SK-N-SH (cell line): ENCODE data around the gene GLS. TPM values are rescaled to one million over a fixed set of nuclear protein-coding genes. Genes with fewer than 3 reads are reported as not detected.

Experiments used
- CTCF ChIA-PET: fragments of 300-600, 350-600 bp; formaldehyde crosslinking; extraction: SDS; loops from one replicate; lab custom pipeline; 2021; lab: Yijun Ruan, JAX
- POLR2A ChIA-PET: fragments of 350-600 bp; sonication (Branson Sonifier 250); formaldehyde crosslinking; extraction: SDS; loops from one replicate; lab custom pipeline; 2020; ENCODE audit warnings: antibody characterized with exemption, inconsistent platforms; lab: Yijun Ruan, JAX
- DNase-seq: peaks from one replicate; pipeline ENCODE4 v3.0.0; 2012
- H2AFZ ChIP-seq: fragments of 200-600 bp; sonication (generic); 2 replicates; pipeline ENCODE4 v1.8.1; 2016; ENCODE audit warnings: antibody characterized with exemption, mild to moderate bottlenecking, low read depth
- H3F3A ChIP-seq: fragments of 200-600 bp; sonication (generic); replicated peaks from 2 replicates; pipeline ENCODE3; 2016; ENCODE audit warnings: antibody characterized with exemption, mild to moderate bottlenecking; ENCODE audit not compliant: insufficient read depth
- H3K27ac ChIP-seq, 2 experiments: fragments of 200-500 bp in 1 of 2; fragments of 200-600 bp in 1 of 2; sonication (Bioruptor generic) in 1 of 2; sonication (generic), shearing (Covaris generic) in 1 of 2; 2 replicates each; pipeline versions ENCODE4 v1.5.1 to v1.6.1; 2014 to 2016; ENCODE audit warnings: low read depth in 2 of 2, inconsistent platforms in 1 of 2, low read length in 1 of 2, mild to moderate bottlenecking in 1 of 2, mixed read lengths in 1 of 2
- H3K27me3 ChIP-seq: fragments of 200-600 bp; sonication (generic), shearing (Covaris generic); 2 replicates; pipeline ENCODE4 v1.6.1; 2016; ENCODE audit warnings: mixed run types; ENCODE audit not compliant: insufficient read depth
- H3K36me3 ChIP-seq, 2 experiments: fragments of 200-500 bp in 1 of 2; fragments of 200-600 bp in 1 of 2; sonication (Bioruptor generic) in 1 of 2; sonication (generic) in 1 of 2; replicated peaks in 1 of 2; 2 replicates each; pipeline versions ENCODE3 to v1.5.1; 2014 to 2016; ENCODE audit warnings: low read length in 1 of 2, mild to moderate bottlenecking in 1 of 2; ENCODE audit not compliant: insufficient read depth in 2 of 2, control insufficient read depth in 1 of 2
- H3K4me1 ChIP-seq, 2 experiments: fragments of 200-500 bp in 1 of 2; fragments of 200-600 bp in 1 of 2; sonication (Bioruptor generic) in 1 of 2; sonication (generic), shearing (Covaris generic) in 1 of 2; 2 replicates each; pipeline versions ENCODE4 v1.5.1 to v1.6.1; 2014 to 2016; ENCODE audit warnings: low read depth in 1 of 2, low read length in 1 of 2, mixed run types in 1 of 2; ENCODE audit not compliant: insufficient read depth in 2 of 2, control insufficient read depth in 1 of 2
- H3K4me2 ChIP-seq: fragments of 200-600 bp; sonication (generic), shearing (Covaris generic); 2 replicates; pipeline ENCODE4 v1.6.1; 2017; ENCODE audit warnings: mixed run types
- H3K4me3 ChIP-seq, 2 experiments: fragments of 200-500 bp in 1 of 2; fragments of 200-600 bp in 1 of 2; sonication (Bioruptor generic) in 1 of 2; sonication (generic), shearing (Covaris generic) in 1 of 2; 2 replicates each; pipeline versions ENCODE4 v1.5.1 to v1.8.1; 2014 to 2016; ENCODE audit warnings: low read depth in 2 of 2, inconsistent platforms in 1 of 2, low read length in 1 of 2, mild to moderate bottlenecking in 1 of 2, mixed read lengths in 1 of 2, moderate library complexity in 1 of 2
- H3K79me2 ChIP-seq: fragments of 200-600 bp; sonication (generic); 2 replicates; pipeline ENCODE4 v1.8.1; 2017; ENCODE audit warnings: mild to moderate bottlenecking; ENCODE audit not compliant: insufficient read depth
- H3K9ac ChIP-seq: fragments of 200-600 bp; sonication (generic); 2 replicates; pipeline ENCODE4 v1.6.1; 2017; ENCODE audit warnings: mixed run types
- H3K9me2 ChIP-seq: fragments of 200-600 bp; sonication (generic); 2 replicates; pipeline ENCODE4 v1.6.1; 2017; ENCODE audit warnings: mixed run types
- H3K9me3 ChIP-seq: fragments of 200-600 bp; sonication (generic); 2 replicates; pipeline ENCODE4 v1.6.1; 2017; ENCODE audit warnings: mixed run types, mild to moderate bottlenecking, moderate library complexity
- H4K20me1 ChIP-seq: fragments of 200-600 bp; sonication (generic); 2 replicates; pipeline ENCODE4 v1.6.1; 2017; ENCODE audit warnings: mild to moderate bottlenecking, mixed run types; ENCODE audit not compliant: insufficient read depth
- CHD2 ChIP-seq: fragments of 150-350 bp; IDR thresholded peaks from 2 replicates; pipeline ENCODE4 v1.6.1; 2018; ENCODE audit warnings: low read length; ENCODE audit not compliant: partially characterized antibody
- EP300 ChIP-seq, 2 experiments: IDR thresholded peaks; 2 replicates each; pipeline versions ENCODE4 v1.4.0 to v1.6.1; 2012; ENCODE audit warnings: borderline replicate concordance in 1 of 2, low read depth in 1 of 2, low read length in 1 of 2
- FOXJ3 ChIP-seq: sonication (generic); formaldehyde crosslinking; IDR thresholded peaks from 2 replicates; pipeline ENCODE4 v1.5.1; 2020; ENCODE audit warnings: mild to moderate bottlenecking, missing genetic modification reagents
- JUND ChIP-seq: IDR thresholded peaks from 2 replicates; pipeline ENCODE4 v1.4.0; 2012
- MAX ChIP-seq: IDR thresholded peaks from 2 replicates; pipeline ENCODE4 v1.4.0; 2012; ENCODE audit warnings: low read depth
- MEF2A ChIP-seq: IDR thresholded peaks from 2 replicates; pipeline ENCODE4 v1.4.0; 2012; ENCODE audit warnings: low read depth, borderline replicate concordance
- PBX3 ChIP-seq: IDR thresholded peaks from 2 replicates; pipeline ENCODE4; 2012
- POLR2AphosphoS5 ChIP-seq: IDR thresholded peaks from 2 replicates; pipeline ENCODE4 v1.6.1; 2012; ENCODE audit warnings: low read depth, low read length
- REST ChIP-seq: IDR thresholded peaks from 2 replicates; pipeline ENCODE4 v1.6.1; 2012; ENCODE audit warnings: mild to moderate bottlenecking, low read depth, low read length, moderate library complexity
- RFX5 ChIP-seq: IDR thresholded peaks from 2 replicates; pipeline ENCODE4 v1.6.1; 2012; ENCODE audit warnings: mild to moderate bottlenecking, improper control_type of control experiment, low read length
- RXRA ChIP-seq: IDR thresholded peaks from 2 replicates; pipeline ENCODE4 v1.4.0; 2012; ENCODE audit warnings: low read depth, mild to moderate bottlenecking, borderline replicate concordance
- SIN3A ChIP-seq: IDR thresholded peaks from 2 replicates; pipeline ENCODE4 v1.6.1; 2012; ENCODE audit warnings: low read depth, mild to moderate bottlenecking, low read length, moderate library complexity, borderline replicate concordance
- TAF1 ChIP-seq: IDR thresholded peaks from 2 replicates; pipeline ENCODE4 v1.6.1; 2012; ENCODE audit warnings: low read depth, mild to moderate bottlenecking, low read length, moderate library complexity, borderline replicate concordance
- USF1 ChIP-seq: IDR thresholded peaks from 2 replicates; pipeline ENCODE4 v1.4.0; 2012; ENCODE audit warnings: low read depth, borderline replicate concordance
- ZBTB33 ChIP-seq: IDR thresholded peaks from 2 replicates; pipeline ENCODE4 v1.4.0; 2012; ENCODE audit warnings: low read depth, borderline replicate concordance
- WGBS: methylation state at CpG from one replicate; pipeline ENCODE4 v1.1.6; 2017; ENCODE audit warnings: low lambda C conversion rate; 5-methylcytosine and 5-hydroxymethylcytosine counted together
- polyA plus RNA-seq, 3 experiments: library from polyadenylated mRNA; depleted of rRNA; stranded (reverse); fragments of >200 nt; gene quantifications; 2 replicates each; pipeline ENCODE4 v1.2.3, GENCODE V29; 2012

The GLS gene
- polyA plus RNA-seq, 1 of the 3 experiments (the other 2 are of a cell fraction) = 37.2 TPM

- TF ChIP-seq PBX3 (no peak), JUND (no peak), RFX5 (no peak), TAF1 (no peak), MEF2A (no peak), ZBTB33 (no peak), SIN3A (no peak), REST (no peak), USF1 (no peak), EP300 (IDR thresholded peaks at IDR 0.05; ENCODE audit: borderline replicate concordance in 1 of 2, low read depth in 1 of 2, low read length in 1 of 2) (no peak), MAX (no peak), CHD2 (no peak), POLR2AphosphoS5 (no peak), RXRA (no peak), FOXJ3 (no peak)
- TF ChIP-seq, all 33 proteins: peak for 0
- Histone ChIP-seq H3K4me3 (no peak overlapping the region), H3K9me2 (no peaks in the 10 kb centered on the region), H3K27ac (no peak overlapping the region), H2AFZ (no peak overlapping the region), H3K4me2 (no peak overlapping the region), H3K9me3 (no peaks in the 10 kb centered on the region), H3K4me1 (peaks cover 6 to 26% of the 10 kb centered on the region in 2 experiments; a peak in 2 of 4 replicates), H3K9ac (no peak overlapping the region), H3F3A (no peaks in the 10 kb centered on the region), H3K27me3 (no peaks in the 10 kb centered on the region), H3K79me2 (peaks cover 38% of the 10 kb centered on the region), H4K20me1 (no peaks in the 10 kb centered on the region), H3K36me3 (peaks cover 44 to 61% of the 10 kb centered on the region in 2 experiments)
- DNase-seq = no peak
- 93% methylated on average over 4 of the region's 4 CpGs for WGBS
- ChIA-PET CTCF (interaction anchor here (1.1 kb wide), 1 partner anchor 43 kb away, joined by 3 read pairs; no protein-coding TSS in a partner anchor), POLR2A (interaction anchor here (2.7 kb wide), 1 partner anchor 11 kb away, joined by 10 read pairs; no protein-coding TSS in a partner anchor)
Observed at GRCh38 chr2:191009541-191010374, 129.1 kb downstream of the GLS start.
